Stimulated activated CD4-positive, alpha-beta T cell treated with anti-CD3 and anti-CD28 coated beads, TNF-alpha, amount 100 ng/mL, for 1 hour (primary cell): Measurements from ENCODE around the gene TGM4.
A peak's percentile ranks its signal among the peaks of the same experiment; 100 is the strongest.
"Not testable (repeated sequence)": the region's sequence is repeated elsewhere in the genome, so short reads cannot be mapped to it uniquely, and the experiment has no call there.

Experiments used
- DNase-seq, 3 donors: peaks; one replicate each; pipeline ENCODE4 v3.0.0-alpha.2; 2020; ENCODE audit warnings: low read depth in 3 of 3, low spot score in 1 of 3

Gene TGM4

DNA sequence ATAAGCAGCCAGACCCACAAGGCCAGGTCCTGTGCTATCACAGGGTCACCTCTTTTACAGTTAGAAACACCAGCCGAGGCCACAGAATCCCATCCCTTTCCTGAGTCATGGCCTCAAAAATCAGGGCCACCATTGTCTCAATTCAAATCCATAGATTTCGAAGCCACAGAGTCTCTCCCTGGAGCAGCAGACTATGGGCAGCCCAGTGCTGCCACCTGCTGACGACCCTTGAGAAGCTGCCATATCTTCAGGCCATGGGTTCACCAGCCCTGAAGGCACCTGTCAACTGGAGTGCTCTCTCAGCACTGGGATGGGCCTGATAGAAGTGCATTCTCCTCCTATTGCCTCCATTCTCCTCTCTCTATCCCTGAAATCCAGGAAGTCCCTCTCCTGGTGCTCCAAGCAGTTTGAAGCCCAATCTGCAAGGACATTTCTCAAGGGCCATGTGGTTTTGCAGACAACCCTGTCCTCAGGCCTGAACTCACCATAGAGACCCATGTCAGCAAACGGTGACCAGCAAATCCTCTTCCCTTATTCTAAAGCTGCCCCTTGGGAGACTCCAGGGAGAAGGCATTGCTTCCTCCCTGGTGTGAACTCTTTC lies 39.6 kb downstream of the TGM4 start:
- DNase-seq: peak; percentile 9 to 54 (median 27)

DNA sequence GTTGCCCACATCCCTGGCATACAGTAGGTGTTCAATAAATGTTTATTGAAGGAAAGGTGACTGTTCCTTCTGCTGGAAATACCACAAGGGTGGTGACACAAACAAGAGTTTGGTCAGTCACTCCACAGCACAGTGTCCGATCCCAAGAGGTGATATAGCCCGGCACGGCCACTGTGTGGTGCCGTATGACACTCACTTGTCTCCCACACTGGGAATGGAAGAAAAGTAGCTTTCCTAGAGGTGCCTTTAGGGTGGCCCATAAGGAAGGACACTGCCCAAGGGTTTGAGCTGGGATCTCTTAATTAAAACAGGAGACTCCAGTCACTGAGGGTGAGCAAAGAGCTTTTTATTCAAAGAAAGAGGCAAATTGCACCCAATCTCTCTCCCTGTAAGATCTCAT lies 40.5 kb downstream of the TGM4 start:
- DNase-seq: no peak

DNA sequence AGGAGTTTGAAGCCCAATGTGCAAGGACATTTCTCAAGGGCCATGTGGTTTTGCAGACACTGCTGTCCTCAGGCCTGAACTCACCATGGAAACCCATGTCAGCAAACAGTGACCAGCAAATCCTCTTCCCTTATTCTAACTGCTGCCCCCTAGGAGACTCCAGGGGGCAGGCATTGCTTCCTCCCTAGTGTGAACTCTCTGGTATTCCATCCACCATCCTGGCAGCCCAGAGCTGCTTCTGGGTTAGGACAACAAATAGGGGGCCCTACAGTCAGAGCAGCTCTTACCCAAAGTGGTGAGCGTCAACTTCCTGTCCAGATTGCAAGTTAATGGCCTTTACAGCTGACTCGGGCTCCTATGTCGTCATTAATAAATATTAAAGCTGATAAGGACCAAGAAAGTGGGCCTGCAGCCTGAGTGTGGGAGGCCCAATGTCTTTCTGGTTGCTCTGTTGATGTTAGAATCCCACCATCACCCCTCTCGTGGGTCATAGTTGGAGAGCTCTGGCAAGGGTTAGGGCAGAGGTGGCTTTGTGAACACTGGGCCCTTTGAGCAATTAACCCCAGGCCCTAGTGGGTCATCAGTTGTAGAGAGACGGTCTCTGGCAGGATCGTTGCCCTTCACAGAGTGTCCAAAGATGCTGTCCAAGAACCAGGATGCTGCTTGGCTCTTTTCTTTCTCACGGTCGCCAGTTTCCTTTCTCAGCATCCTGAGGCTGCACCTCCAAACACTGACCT lies 41.5 kb downstream of the TGM4 start:
- no peak for DNase-seq

DNA sequence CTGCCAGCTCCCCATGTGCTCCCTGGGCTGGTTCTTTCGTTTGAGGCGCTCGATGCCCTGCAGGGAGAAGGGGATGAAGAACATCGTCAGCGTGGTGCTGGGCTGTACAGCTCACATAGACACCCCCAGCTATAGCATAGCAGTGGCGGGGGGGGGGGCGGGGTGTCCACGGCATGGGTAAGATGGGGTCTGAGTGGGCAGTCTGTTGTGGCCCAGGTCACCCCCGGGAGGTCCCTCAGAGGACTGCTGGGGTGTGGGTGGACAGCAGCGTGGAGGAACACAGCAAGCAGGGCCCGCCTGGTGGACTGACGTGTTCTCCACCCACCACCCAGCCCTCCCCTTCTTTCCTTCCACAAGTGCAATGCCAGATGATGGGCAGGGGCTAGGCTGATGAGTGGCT lies 43.7 kb downstream of the TGM4 start:
- no peak for DNase-seq

DNA sequence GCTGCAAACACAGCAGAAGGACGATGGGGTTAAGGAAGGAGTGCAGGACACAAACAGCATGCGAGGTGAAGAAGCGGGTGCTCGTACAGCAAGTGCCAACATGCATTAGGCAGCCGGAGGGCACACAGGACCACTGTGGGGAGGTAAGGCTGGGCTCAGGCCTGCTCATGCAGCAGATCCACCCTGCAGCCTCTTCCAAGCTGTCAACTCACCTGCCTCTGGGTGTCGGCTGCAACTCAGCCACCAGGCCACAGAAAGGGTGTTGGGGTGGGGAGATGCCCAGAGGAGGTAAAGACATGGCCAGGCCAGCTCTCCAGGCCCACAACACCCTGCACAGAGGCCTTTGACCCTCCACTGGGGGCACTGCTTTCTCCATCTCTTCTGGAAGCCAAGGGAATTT lies 44.2 kb downstream of the TGM4 start:
- DNase-seq: no peak

DNA sequence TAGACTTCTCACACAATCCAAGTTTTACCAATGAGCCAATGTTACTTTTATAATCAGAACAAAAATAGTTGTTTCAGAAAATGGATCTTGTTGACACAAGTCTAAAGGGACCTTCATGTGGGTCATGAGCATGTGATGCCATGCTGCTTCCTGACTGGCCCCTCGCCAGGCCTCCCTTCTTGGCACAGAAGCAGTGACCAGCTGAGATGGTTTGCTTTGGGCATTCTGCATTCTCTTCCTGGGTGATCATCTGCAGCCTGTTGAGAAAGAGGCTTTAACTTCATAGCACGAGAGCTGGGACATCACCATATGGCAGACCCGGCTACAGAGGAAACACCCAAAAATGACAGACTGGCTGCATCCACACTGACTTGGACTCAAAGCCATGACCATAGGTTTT lies 45.7 kb downstream of the TGM4 start:
- DNase-seq: no peak

DNA sequence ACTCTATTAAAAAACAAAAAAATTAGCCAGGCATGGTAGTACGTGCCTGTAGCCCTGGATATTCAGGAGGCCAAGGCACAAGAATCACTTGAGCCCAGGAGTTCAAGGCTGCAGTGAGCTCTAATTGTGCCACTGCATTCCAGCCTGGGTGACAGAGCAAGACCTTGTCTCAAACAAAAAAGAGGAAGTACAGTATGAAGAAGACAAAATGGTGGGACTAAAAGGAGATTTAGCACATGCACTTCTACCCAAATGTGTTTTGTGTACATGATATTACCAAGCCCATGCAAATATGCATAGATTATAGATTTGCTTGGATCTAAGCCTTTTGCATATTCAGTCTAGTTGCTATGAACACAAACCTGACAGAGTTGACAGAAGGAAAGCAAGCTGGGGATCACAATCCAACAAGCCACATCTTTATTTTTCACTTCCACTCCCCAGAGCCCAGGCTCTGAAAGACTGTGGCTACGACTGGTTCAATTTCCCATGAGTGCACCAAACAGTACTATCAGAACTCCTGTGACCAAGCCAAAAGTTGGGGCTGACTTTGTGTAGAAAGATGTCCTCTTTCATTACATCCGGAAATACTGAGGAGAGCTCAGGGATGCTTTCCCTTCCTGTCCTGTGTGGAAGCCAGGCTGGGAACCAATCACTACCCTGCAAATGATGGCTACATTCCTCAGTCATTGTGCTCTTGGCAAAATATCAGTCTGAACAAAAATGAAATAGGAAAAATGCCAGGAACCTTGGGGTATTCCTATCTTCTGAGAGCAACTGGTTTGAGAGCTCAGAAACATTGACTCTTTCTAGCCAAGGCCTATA lies 49.4 kb downstream of the TGM4 start:
- DNase-seq: no peak

DNA sequence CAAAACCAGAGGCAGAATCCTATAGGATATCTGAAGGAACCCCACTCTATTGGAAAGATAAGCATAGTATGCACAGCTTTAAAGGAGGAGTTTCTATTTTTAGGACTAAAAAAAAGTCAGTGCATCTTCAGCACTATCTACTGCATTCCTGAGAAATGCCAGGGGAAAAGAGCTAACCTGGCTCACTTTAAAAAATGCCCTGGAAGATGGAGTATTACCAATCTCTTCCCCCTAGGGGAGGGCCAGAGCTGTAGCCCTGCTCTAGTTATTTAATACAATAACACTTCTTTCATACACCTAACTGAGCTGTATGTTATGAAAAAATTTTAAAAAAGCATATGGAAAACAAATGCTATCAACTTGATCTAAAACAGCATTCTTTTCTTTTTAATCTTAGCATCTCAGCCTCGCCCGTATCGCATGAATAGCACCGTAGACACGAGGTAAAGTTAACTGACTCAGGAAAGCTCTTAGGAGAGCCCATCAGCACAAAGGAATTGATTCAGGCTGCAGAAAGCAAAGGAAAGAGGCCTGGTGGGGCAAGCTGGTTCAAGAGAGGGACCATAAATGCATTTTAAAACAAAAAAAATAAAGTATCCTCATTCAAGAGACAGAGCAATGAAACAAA lies 50.2 kb downstream of the TGM4 start:
- no peak for DNase-seq

DNA sequence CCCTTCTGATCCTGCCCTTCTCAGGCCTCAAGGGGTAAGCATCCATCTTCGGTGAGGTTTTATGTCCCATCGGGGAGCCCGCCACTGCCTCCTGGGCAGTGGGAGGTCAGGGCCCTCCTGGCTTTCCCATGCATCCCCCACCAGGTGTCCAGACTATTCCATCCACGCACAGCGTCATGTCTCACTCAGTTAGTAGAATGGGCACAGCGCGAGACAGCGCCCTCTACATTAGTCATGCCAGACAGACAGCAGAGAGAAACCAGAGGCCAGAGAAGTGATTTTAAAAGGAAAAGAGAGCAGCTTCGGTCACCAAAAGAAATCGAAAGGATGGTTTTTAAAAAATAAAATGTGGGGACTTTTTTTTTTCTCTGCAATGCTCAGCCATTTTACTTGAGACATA lies 51.8 kb downstream of the TGM4 start:
- no peak for DNase-seq

DNA sequence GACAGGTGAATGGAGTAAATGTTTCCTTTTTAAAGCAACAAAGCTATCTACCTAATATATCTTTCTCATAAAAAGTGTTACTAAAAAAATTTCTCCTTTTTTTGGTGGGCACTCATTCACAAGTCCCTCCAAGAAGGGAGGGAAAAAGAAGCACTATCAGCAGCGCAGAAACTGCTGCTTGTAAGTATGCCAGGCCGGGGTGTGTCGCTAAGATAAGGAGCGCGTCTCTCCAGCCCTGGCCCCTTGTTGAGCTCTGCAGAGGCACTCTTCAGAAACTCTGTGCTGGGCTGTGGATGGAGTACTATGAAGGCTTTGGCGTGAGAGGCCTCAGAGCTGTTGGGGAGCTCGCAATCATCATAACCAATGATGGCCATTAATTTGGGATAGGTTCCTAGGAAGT lies 52.5 kb downstream of the TGM4 start:
- DNase-seq: no peak

DNA sequence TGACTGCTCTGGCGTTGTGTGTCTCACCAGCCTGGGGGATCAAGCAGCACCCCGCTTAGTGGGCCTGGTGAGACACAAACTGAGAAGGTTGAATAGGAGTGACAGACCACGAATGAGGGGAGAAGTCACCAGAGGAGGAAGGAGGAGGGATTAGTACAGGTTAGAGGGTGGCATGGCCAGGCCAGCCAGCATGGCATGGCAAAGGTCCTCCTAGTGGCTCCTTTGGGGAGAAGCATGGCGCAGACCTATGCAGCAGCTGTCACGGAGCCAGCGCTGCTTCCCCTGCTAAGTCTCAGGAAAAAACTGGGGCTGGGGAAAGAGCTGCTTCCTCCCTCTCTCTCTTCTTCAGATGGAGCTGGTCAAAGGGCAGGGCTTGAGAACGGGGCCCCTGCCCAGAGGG lies 53.0 kb downstream of the TGM4 start:
- DNase-seq: no peak

DNA sequence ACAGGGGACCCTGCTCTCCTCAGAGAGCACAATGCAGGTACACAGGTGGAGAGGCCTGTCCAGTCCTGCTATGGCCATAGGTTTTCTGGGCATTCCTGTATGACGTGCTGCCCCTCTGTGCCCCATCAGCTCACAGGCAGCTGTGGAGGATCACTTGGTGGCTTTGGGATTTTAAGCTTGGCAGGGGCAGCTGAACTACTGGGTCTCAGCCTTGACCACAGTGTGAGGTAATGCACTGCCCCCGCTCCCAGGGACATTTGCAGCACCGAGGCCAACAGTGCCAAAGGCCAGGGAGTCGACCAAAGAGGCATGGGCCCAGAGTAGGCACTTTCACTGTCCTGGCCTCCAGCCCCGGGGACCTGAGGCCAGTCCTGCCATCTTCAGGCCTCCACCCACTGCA lies 55.4 kb downstream of the TGM4 start:
- no peak for DNase-seq

DNA sequence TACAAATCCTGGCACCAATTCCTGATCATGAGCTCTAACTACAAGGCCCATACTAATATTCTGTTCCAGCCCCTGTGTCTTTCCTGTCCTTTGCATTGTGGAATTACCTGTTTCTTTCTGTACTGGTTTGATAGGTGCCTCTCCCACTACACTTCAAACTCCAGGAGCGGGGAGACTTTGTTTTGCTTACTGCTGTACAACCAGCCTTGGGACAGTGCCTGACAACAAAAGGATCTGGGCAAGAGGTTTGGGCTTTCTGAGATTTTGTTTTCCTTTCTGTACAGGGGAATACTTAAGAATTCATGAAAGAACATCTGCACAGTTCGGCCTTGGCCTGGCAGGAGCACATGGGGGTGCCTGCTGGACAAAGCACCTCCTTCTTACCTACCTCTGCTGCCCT lies 56.5 kb downstream of the TGM4 start:
- no peak for DNase-seq

DNA sequence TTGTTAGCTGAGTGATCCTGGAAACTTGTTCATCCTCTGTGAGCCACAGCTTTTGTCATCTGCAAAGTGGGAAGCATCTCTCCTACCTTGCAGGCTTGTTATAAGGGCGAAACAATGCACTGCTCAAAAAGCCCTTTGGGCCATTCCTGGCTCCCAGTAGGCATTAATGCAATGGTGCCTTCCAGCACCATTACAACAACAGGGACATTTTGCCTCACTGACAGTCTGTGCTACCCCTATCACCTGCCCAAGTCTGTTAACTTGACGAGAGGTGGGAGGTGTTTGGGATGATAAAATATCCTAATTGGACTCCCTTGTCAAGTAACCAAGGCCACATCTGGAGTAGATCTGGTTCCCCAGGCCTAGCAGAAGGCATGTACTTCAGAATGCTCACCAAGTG lies 57.4 kb downstream of the TGM4 start:
- DNase-seq: no peak

DNA sequence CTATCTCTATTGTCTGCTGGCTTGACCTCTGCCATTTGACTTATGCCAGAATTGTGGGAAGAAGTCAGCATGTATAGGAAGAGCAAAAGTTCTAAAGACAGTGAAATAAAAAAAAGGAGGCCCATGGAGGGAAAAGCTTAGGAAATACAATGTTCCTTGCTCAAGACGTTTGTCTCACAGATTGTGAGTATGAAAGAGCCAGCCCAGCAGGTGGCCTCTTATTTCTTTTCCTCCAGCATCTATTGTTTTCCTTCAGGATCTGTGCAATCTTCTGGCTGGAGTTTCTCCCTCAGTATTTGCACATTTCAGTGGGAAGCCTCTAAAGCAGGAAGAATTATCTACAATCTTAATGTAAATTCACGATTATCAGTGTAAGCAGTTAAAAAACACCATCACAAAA lies 57.9 kb downstream of the TGM4 start:
- no peak for DNase-seq

DNA sequence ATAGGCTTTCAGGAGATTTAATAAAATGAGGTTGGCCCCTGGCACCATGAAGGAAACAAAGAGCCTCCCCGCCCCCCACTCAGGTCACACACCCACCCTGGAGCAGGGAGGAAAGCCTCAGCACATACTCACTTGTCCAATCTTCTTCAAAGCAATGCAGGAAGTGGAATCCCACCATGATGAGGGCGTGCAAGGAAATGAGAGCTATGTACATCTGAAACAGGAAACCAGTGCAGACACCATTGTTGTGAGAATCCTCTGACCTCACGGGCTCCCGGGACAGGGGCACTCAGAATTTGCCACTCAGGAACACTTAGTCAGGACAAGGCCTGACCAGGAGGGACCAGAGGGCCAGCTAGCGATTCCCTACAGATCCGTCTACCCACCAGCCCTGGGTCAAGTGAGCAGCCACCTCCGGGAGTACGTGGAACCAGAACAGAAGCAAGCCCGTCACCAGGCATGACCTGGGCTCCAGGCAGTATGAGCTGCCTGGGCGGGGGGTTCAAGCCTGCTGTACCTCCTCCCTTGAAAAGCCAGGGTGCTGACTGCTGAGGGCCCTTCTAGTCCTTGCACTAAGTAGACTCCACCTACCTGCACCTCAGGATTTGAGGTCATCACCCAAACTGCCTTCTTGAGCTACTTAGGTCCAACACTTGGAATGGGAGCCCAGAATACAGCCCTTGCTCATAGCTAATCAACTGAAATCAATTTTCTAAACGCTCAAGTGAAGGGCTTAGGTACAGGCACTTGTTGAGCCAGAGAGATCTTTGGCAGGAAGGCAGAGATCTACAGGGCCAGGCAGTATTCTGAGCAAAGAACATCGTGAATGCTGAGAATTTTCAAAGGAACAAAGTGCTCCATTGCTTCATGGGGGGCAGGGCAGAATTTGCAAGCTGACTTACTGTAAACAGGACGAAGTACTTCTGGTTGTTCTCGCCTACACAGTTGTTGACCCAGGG lies 58.9 kb downstream of the TGM4 start:
- DNase-seq: no peak

DNA sequence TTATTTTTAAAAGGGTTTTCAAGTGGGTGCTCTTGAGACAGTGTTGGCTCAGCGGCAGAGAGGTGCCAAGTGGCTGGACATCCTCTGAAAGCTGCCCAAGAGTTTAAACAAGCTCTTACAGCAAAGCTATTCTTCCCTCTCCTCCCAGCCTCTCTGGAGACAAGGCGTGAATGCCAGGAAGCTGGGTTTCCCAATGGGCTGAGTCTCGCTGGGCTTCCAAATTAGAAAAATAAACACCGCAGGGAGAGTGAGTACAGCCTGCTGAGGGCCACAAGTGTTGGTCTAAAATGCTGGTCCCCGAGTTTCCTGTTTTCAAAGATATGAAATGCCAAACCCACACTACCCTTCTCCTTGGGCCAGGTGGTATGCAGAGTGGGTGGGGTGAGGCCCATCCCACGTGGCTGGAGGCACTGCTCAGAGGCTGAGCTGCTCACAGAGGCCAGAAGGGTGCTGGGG lies 65.2 kb downstream of the TGM4 start:
- no peak for DNase-seq

DNA sequence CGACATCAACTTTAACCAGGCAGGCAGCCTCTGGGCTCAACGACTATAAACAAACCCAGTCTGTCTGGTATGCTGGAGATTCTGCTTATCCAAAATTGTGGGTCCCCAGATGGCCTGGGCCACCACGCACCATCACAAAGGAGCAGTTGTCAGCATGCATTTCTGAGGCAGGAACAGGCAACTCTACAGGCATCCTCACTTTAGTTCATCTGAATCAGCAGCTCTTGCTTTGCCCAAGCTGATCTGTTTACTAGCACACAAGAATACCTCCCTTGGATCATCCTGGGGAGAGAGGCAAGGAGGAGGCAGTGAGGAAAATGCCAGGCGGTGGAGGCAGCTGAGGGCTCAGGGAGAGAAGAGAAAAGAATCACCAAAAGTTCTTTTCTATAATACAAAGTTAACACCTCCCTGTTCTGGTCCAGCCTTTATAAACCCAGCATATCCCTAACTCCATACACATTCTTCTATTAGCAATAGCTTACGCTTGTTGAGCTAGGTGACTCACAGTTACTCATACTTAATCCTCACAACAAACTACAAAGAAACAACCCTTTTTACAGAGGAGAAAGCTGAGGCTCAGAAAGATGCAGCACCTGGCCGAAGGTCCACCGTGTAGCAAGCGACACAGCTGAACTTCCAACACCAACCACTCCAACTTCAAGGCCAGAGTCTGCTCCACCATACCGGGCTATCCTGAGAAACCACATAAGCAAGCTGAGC lies 68.0 kb downstream of the TGM4 start:
- DNase-seq: no peak

DNA sequence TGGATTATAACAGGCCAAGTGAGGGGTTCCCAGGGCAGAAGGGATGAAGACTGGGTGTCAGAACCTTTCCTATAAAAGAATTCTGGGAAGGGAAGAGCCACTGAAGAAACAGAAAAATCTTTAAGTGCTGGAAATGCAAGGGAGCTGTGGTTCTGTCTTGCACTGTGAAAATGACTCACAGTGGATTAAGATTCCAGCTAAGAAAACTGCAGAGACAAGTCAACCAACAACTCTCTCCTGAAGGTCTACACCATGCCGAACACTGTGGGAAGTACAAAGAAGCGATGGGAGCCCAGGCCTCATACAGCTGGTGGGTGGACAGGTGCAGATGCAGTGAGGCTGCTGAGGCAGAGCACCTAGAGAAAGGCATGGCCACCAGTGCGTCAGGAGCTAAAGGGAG lies 73.8 kb downstream of the TGM4 start:
- no peak for DNase-seq

DNA sequence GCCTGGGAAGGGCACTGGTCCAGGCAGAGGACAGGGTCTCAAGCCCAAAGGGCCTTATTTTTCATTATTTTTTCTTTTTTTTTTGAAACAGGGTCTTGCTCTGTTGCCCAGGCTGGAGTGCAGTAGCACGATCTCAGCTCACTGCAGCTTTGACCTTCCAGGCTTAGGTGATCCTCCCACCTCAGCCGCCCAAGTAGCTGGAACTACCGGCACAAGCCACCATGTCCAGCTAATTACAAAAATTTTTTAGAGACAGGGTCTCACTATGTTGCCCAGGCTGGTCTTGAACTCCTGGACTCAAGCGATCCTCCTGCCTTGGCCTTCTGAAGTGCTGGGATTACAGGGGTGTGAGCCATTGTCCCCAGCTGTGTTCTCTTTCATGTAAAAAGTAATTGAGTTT lies 75.4 kb downstream of the TGM4 start:
- DNase-seq: not testable (repeated sequence)
